UCSD-AML1 (cell line): ENCODE results near the gene MAST4.

ENCODE experiments used
- DNase-seq: peaks from one replicate; lab custom pipeline; 2025; ENCODE audit not compliant: unreplicated experiment; lab: John Stamatoyannopoulos, UW

Gene MAST4

DNA sequence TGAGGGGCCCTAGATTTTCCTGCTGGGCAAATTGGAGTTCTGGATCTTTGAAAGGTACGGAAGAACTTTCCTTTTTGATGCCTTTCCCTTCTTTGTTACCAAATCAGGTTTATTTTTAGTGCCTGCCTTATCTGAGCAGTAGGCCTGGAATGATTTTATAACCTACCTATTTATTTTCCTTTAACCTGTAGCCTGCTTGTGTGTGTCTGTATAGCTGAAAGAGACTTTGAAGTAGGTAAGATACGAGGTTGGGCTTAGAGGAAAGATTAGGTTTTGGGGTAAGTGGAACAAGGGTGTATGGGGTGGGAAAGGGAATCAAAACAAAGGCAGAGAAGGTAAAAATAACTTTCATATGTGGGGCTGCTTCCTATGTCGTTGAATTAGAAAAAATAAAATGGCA, 389.2 kb downstream of the MAST4 start:
- no peak for DNase-seq

DNA sequence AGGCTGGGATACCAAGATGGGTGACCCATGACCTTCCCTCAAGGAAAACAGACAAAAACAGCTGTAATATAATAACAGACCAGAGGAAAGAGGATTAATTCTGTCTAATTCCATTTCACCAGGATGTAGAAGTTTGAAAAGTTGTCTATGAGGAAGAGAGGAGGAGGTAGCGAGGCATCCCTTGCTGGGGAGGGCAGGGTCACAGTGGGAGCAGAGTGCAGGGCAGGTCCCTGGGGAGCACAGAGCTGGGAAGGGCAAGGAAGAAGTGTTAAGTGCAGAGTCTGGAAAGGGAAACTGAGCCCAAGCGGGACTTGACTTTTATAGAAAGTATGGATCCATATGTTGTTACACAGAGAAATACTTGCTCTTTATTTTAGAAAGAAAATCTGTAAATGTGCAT, 389.8 kb downstream of the MAST4 start:
- no peak for DNase-seq

DNA sequence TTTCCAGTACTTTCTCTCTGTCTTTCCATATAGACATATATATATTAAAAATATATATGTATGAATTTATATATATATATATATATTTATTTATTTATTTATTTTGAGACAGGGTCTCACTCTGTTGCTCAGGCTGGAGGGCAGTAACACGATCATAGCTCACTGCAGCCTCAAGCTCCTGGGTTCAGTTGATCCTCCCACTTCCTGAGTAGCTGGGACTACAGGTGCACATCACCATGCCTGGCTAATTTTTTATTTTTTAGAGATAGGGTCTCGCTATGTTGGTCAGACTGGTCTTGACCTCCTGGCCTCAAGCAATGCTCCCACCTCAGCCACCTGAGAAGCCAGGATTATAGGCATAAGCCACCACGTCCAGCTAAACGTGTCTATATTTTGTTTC, 390.3 kb downstream of the MAST4 start:
- DNase-seq = no peak

DNA sequence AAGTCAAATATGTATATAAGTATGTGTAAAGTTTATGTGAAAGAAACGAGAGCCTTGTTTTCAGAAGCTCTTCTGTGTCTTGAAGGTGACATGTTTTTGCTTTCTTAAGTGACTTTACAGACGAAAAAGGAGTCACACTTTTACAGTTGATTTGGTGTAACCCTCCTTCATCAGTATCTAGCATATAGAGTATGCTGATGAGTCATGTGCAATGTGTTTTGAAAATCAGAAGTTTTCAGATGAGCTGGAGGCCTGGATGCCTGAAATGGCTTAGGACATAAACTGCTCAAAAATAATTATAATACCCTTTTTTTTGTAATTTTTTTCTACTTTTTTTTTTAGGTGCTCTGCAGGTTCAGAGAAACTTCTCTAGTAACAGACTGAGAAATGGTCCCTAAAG, 390.9 kb downstream of the MAST4 start:
- DNase-seq = no peak

DNA sequence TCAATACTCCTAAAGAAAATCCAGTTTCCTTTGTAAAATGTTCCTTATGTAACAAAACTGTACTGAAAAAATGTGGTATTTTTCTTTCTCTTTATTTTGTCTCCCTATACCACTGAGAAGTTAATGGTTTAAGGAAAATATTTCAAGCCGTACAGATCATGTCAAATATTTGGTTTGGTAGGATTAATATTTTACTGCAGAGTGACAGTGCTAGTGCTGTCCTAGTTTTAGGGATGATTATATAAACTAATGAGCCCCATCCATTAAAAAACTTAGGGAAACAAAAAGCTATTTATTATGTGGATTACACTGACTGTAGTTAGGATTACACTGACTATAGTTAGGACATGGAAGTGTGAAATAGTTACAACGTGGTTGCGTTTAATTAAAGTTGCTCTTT, 391.3 kb downstream of the MAST4 start:
- DNase-seq = no peak

DNA sequence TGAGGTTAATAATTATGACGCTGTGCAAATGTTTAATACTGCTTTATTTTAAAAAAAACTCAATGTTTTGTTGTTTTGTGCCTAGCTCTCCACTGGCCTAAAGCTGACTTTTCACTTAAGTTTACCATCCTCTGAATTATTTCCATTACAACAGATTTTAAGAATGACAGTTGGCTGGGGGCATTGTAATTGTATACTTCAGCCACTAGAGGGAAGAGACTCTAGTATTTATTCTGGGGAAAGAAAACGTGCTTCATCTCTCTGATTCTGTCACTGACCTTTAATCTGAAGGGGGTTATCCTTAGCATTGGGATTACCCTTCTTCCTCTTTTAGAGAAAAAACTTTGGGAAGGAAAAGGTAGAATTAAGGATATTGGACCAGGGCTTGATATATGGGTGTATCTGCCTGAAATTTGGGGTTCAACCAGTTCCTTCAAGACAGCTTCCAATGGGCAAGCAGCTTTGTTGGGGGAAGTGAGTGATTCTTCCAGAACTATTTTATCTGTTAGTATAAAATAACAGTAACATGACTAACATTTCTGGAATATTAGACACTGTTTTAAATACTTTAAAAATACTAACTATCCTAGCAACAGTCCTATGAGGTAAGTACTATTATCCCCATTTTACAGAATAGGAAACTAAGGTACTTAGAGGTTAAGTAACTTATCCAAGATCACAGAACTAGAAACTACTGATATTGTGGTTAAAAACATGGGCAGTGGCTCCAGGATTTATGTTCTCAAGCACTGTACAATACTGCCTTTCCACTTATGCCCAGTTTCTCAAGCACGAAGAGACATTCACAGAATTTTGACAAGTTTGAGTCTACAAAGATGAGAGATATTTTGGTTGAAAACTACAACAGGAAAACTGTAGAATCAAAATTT, 392.0 kb downstream of the MAST4 start:
- no peak for DNase-seq

DNA sequence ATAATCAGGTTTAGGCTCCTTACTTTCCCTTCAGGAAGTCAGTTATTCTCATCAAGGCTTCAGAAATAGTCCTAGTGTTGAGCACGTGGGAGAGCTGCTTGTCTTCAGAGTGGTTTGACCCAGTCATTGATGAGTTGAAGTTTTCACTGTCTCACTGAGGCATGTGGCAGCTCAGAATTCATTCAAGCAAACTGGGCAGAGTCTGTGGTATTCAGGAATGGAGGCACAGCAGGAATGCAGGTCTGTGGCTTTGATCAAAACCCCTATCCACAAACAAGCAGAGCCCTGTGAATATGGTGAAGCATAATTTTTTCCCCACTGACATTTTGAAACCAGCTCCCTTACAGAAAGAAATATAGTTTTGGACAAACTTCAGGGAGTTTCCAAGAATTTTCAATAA, 393.1 kb downstream of the MAST4 start:
- no peak for DNase-seq

DNA sequence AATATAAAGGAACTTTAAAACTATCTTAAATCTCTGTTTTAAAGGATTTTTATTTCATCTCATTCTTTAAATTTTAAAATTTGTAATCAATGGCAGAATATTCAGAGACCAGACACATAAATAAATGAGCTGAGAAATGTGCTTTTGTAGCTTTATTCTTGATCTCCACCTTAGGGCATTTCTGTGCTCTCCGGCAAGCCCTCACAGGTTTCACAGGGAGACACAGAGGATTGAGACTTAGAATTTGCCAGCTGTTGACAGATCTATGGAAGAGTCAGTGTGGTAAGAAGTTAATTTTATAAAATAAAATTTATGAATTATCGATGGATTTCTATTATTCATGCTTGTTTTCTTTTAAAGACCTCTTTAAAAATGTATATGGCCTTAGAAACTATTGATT, 393.6 kb downstream of the MAST4 start:
- no peak for DNase-seq

DNA sequence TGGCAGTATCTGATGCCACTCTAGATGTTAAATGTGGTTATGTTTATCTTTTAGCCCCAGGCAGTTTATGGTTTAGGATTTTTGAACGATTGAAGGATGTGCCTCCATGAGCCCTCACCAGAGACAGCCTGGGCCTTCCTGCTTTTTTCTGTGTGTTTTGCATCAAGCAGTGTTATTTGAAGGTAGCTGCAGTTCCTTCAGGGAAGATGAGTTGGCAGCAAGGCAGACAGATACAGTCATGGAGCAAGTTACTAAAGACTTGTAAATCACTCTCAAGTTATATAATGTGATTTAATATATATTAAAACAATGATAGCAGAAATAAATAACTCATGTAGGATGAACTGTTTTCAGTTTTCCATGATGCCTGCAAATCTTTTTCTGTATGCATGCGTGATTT, 395.6 kb downstream of the MAST4 start:
- no peak for DNase-seq

DNA sequence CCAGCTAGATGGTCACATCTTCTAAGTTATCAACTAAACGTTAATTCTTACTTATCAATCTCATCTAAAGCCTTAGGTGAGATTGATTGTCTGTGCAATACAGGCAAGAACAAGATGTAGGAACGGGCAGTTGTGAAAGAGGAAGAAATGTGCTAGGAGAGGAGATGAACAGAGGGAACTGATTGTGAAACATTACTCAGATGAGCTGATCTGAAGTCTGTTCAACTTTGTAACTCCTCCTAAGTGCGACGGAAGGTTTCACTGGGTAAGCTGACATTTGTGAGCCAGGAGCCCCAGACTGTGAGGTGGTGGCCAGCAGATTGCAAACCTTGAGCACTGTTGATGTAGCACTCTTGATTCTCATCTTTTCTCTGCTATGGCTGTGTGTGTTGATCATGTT, 396.4 kb downstream of the MAST4 start:
- DNase-seq = no peak

DNA sequence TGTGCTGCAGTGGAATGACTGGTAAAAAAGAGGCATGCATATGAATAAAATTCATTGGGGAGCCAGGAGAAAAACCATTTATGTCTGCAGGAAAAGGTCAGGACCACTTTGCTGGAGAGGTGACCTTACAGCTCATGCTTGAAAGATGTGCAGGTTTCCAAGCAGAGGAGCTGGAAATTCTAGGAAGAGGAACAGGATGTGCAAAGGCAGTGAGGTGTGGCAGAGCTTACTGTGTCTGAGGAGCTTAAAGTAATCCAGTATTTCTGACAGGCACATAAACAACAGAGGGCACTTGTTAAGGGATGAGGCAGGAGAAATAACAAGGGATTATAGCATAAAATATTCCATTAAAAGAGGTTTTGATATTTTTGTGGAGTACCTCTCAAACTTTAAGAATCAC, 397.3 kb downstream of the MAST4 start:
- DNase-seq = no peak

DNA sequence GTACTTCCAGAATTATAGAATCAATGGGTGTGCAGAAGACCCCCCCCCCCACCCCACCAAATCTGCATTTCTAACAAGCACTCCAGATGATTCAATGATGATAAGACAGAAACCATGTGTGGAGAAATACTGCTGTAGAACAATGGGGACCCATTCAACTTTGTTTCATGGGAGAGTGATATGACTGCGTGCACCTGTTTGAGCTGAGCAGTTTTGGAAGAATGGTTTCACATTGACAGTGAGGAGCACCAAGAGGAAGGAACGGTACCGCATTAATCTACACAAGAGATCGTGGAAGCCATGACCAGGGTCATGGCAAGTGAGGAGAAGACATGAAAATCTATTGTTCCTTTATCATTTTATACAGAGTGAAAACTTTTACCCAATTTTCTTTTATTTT, 397.7 kb downstream of the MAST4 start:
- DNase-seq = no peak

DNA sequence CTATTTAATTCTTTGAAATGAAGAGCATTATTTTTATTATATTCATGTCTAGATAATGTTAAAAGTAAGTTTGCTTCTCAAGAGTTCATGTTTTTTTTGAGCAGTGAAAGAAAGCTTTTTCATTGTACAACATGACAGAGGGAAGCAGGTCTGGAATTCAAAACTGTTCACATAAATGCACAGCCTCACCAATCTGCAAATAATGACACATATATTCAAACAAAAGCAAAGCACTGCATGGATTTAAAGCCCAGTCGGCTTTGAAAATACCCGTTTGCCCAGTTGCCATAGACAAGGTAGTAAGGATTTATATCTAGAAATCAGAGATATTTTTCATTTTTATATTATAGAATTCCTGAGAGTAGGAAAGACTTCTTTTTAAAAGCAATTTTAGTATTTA, 398.6 kb downstream of the MAST4 start:
- DNase-seq = no peak

DNA sequence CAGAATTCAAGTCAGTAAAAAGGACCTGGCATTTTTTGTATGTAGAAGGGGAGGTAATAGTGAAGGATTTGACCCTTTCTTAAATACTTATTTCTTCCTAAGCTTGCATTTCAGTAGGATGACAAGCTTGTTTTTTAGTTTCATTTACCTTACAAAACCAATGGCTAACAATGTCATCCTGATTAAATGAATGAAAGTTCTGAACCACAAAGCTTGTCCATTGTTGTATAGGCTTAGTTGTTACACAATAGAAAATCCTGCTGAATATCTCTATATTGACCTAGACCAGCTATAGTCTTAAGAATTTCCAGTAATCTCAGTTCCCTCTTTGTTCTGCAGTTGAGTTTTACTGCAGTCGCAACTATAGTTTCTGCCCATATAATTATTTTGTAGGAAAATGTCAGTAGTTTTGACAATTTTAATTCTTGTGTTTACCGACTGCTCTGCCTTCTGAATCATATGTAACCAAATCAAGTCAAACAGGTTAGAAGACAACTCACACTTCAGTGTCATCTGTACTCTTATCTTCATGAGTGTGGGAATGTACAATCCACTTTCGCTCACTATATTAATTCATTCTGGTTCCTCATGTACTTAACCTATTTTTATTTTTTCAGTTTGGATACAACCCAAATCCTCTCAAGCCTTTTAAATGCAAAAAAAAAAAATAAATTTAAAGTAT, 404.7 kb downstream of the MAST4 start:
- DNase-seq = no peak

DNA sequence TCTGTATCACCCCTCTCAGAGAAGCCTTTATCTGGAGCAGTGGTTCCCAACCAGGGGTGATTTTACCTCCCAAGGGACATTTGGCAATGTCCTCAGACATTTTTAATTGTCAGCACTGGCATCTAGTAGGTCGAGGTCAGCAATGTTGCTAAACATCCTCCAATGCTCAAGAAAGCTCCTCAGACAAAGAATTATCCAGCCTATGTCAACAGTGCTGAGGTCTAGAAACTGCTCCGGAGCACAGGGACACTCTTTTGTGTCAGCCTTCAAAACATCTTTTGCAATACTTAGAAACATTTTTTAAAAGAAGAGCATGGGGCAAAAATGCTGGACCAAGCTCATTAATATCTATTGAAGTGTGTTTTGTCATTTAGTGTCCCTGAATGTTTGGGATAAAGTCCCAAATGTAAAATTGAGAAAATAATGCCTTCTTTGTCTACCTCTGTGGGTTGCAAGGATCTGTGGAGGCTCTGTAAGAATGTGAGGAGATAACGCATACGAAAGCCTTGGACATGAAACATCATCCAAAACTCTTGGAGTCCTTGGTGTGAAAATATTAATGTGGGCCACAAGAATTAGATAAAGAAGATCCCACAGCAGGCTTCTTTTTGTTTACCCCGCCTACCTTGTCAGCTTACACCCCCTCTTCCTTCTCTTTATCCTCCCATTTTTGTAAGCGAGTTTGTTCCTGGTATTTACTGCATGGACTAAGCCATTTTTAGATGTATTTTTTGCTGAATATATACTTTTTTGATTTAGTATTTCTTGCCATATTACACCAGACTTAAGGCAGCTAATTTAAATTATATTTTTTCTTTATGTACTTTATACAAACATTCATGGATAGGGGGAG, 406.9 kb downstream of the MAST4 start:
- DNase-seq = no peak

DNA sequence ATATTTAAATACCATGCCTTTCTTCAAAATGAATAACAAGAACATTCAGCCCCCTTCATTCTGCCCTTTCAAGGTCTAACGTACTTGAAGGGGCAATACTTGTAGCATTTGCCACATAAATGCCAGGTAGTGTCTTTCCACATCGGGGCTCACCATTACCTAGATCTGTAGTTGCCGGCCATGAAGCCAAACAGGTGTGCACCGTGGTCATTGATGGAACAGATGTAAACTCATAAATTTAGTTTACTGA, 407.4 kb downstream of the MAST4 start:
- no peak for DNase-seq

DNA sequence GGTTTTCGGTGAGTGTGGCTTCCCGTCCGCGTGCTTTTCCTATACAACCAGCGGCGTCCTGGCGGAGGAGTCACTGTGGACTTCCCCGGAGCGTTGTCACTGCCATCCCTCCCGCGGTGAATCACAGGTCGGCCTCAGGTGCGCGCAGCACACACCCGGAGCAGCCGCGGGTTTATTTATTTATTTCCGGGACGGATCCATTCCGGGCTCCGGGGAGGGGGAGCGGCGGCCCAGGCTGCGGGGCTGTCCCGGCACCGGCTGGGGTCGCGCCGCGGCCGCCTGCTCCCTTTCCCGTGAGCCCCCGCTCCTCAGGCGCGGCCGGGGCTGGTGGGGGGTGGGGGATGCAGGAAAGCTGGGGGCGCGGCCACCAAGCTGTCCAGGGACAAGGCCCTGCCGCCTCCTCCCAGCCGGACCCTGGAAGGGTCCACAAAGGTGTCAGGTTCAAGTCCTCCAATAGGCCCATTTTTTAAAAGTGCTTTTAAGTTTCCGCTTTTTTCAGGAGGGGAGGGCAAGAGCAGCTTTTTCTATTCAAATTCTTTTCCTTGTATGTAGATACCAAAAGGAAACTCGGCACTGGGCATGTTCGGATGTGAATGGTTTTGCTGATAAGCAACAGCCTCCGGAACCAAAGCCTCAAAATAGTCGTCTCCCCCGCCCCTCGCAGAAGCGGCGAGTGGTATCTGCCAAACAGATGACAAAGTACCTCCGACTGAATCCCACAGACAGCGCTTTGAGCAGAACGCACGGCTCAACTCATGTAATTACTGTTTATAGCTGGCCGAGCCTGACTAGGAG, 407.9 kb downstream of the MAST4 start:
- peak; percentile 91 for DNase-seq

DNA sequence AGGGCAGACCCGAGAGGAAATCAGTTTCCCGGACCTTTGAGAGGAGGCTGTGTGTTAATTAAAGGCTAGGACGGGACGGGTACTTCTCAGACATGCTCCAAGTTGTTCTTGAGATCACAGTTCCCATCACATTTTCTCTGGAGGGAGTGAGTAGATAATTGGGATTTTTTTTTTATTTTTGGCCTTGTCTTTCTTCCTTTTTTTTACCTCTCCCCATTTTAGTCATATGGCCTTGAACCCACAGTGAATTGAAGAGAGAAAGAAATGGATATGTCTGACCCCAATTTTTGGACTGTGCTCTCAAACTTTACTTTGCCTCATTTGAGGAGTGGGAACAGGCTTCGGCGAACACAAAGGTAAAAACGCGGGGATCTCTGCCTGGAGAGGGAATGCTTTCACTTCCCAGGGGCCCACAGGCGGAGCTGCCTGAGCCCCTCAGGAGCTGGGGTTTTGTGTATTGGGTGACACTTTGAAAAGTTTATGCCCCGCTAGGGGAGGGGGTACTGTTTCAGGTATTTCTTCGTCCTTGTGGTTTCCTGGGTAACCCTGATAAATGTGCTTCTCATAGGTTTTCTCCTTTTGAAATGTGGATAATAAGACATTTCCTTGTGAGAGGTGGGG, 408.6 kb downstream of the MAST4 start:
- no peak for DNase-seq

DNA sequence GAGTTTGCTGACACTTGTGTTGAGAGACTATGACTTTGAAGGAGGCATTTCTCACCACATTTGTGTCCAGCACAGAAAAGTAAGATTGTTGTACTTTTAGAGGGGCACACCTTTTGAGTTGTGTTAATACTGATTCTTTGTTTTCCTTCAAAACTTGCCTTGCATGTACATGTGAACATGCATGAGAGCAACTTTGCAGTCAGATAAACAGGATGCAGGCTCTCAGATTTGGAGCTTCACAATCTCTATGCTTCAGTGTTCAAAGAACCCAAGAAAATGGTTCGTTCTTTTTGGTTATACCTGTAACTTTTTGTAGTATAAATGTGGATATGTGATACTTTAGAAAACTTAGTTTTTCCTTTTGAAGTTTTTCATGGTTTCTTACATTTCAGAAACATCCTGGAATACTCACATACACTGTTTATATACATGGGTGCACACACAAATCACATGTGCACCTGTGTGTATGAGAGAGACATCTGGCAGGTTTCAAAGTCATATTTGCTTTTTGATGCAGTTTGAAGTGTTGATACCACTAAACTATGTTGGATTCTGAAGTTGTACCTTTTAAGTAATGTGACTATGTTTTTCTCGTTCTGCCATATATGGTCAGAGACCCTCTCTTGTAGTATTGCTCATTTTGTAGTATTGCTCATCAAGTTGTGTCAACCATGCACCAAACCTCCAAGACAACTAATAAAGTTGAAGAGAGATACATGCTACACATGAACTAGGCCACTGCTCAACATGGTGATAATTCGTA, 409.7 kb downstream of the MAST4 start:
- no peak for DNase-seq

DNA sequence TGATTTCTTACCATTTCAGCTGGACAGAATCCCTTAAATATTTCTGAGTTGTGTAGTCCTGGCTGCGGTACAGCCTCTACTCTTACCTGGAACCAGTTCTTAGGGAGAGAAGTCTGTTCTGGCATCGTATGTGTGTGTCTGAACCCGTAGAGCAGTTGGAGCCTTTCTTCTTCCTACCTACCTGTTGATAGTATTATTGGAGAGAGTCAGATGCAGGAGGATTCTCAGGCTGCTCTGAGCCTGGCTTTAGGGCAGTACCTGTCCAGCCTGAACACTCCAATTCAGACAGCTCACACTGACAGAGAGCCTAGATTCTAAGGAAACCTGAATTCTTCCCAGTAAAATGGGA, 410.3 kb downstream of the MAST4 start:
- DNase-seq = no peak
